ENCODE data around the gene TMTC4.
"Not testable (repeated sequence)": the region's sequence is repeated elsewhere in the genome, so short reads cannot be mapped to it uniquely, and the experiment has no call there.

TMTC4 gene

GRCh38 chr13:100581504-100581903 lies 93.1 kb downstream of the TMTC4 start:
- H3K36me3 ChIP-seq (ENCODE audit: control insufficient read depth in 2 of 2, insufficient read depth in 1 of 2, low read length in 2 of 2), result no peaks in the 10 kb centered on the region
- H3K4me3 ChIP-seq (ENCODE audit: low read depth, low read length), result no peak overlapping the region
- no peak for TF ChIP-seq GLI4 (tag by site-specific recombination; IDR thresholded peaks at IDR 0.05)
- no peak for TF ChIP-seq ZNF747 (tag by site-specific recombination; IDR thresholded peaks at IDR 0.05)
- TF ChIP-seq TSHZ1 (tag by site-specific recombination; IDR thresholded peaks at IDR 0.05; ENCODE audit: borderline replicate concordance), result no peak
- no peak for TF ChIP-seq ZNF580 (tag by site-specific recombination; IDR thresholded peaks at IDR 0.05)
- TF ChIP-seq SCRT2 (tag by site-specific recombination; IDR thresholded peaks at IDR 0.05), result no peak
- ChIA-PET POLR2A (no interaction called here), CTCF (interaction anchor here (1.6 kb wide), 1 partner anchor 8 kb away, joined by 7 read pairs; no protein-coding TSS in a partner anchor)
- H3K27ac ChIP-seq (ENCODE audit: extremely low read depth, low read depth, low read length), result no peak overlapping the region
- no peaks in the 10 kb centered on the region for H3K9me3 ChIP-seq (ENCODE audit: control insufficient read depth, insufficient read depth, low read depth, low read length)
- no peaks in the 10 kb centered on the region for H3K4me1 ChIP-seq (ENCODE audit: control insufficient read depth, insufficient read depth, low read length)

GRCh38 chr13:100581030-100581429 lies 93.6 kb downstream of the TMTC4 start:
- CTCF ChIA-PET, result no interaction called here
- no peaks in the 10 kb centered on the region for H3K4me1 ChIP-seq (ENCODE audit: control insufficient read depth, insufficient read depth, low read length)
- H3K9me3 ChIP-seq (ENCODE audit: control insufficient read depth, insufficient read depth, low read depth, low read length), result no peaks in the 10 kb centered on the region
- POLR2A ChIA-PET, result no interaction called here
- no peak overlapping the region for H3K4me3 ChIP-seq (ENCODE audit: low read depth, low read length)
- TF ChIP-seq ZSCAN30 (tag by site-specific recombination; IDR thresholded peaks at IDR 0.05), result no peak
- no peak overlapping the region for H3K27ac ChIP-seq (ENCODE audit: extremely low read depth, low read depth, low read length)
- no peaks in the 10 kb centered on the region for H3K36me3 ChIP-seq (ENCODE audit: control insufficient read depth in 2 of 2, insufficient read depth in 1 of 2, low read length in 2 of 2)

- TF ChIP-seq ZNF776 (tag by site-specific recombination; IDR thresholded peaks at IDR 0.05; ENCODE audit: borderline replicate concordance), result no peak
- no peak for TF ChIP-seq ZNF837 (tag by site-specific recombination; IDR thresholded peaks at IDR 0.05)
- no peak for TF ChIP-seq ZIC2 (tag by site-specific recombination; IDR thresholded peaks at IDR 0.05)
- no peak for TF ChIP-seq ZNF473 (tag by site-specific recombination; IDR thresholded peaks at IDR 0.05)
- no peak for TF ChIP-seq ZNF114 (tag by site-specific recombination; IDR thresholded peaks at IDR 0.05)
- TF ChIP-seq REPIN1 (tag by site-specific recombination; IDR thresholded peaks at IDR 0.05; ENCODE audit: low read depth), result no peak
- no peak for TF ChIP-seq ZFP3 (tag by site-specific recombination; IDR thresholded peaks at IDR 0.05; ENCODE audit: low read depth)
- TF ChIP-seq ZNF529 (tag by site-specific recombination; IDR thresholded peaks at IDR 0.05; ENCODE audit: insufficient replicate concordance), result no peak
- no peak for TF ChIP-seq ZNF830 (tag by site-specific recombination; IDR thresholded peaks at IDR 0.05; ENCODE audit: low read depth)
- ChIA-PET CTCF (no interaction called here), POLR2A (no interaction called here)
- no peak overlapping the region for H3K27ac ChIP-seq (ENCODE audit: extremely low read depth, low read depth, low read length)
- no peaks in the 10 kb centered on the region for H3K9me3 ChIP-seq (ENCODE audit: control insufficient read depth, insufficient read depth, low read depth, low read length)
- no peaks in the 10 kb centered on the region for H3K4me1 ChIP-seq (ENCODE audit: control insufficient read depth, insufficient read depth, low read length)
- H3K4me3 ChIP-seq (ENCODE audit: low read depth, low read length), result no peak overlapping the region
- no peaks in the 10 kb centered on the region for H3K36me3 ChIP-seq (ENCODE audit: control insufficient read depth in 2 of 2, insufficient read depth in 1 of 2, low read length in 2 of 2)
Observed at GRCh38 chr13:100580045-100580444, 94.5 kb downstream of the TMTC4 start.

- POLR2A ChIA-PET; CTCF ChIA-PET; H3K36me3 ChIP-seq (ENCODE audit: control insufficient read depth in 2 of 2, insufficient read depth in 1 of 2, low read length in 2 of 2); H3K9me3 ChIP-seq (ENCODE audit: control insufficient read depth, insufficient read depth, low read depth, low read length); H3K4me1 ChIP-seq (ENCODE audit: control insufficient read depth, insufficient read depth, low read length); H3K4me3 ChIP-seq (ENCODE audit: low read depth, low read length); H3K27ac ChIP-seq (ENCODE audit: extremely low read depth, low read depth, low read length): not testable (repeated sequence)
- TF ChIP-seq ZBTB11 (tag by site-specific recombination; conservative IDR thresholded peaks at IDR 0.05; ENCODE audit: low read depth) (0 out of 2 replicates have a peak, but pooled peaks have one; percentile 35), ZNF426 (tag by site-specific recombination; IDR thresholded peaks at IDR 0.05) (peak; percentile 58), ZNF394 (tag by site-specific recombination; IDR thresholded peaks at IDR 0.05; ENCODE audit: borderline replicate concordance) (peak; percentile 85)
Observed at GRCh38 chr13:100577239-100577638, 97.4 kb downstream of the TMTC4 start.
